Activated naive CD4-positive, alpha-beta T cell treated with anti-CD3 and anti-CD28 coated beads for 36 hours (primary cell): Measurements from ENCODE around the gene FOXN1. TPM values are rescaled to one million over a fixed set of nuclear protein-coding genes. Genes with fewer than 3 reads are reported as not detected.

ENCODE experiments used
- CTCF ChIA-PET: fragments of 350-600 bp; sonication (Branson Sonifier 250); formaldehyde crosslinking; loops from one replicate; lab custom pipeline; 2021; ENCODE audit warnings: antibody characterized with exemption; lab: Charles Lee
- DNase-seq: peaks from one replicate; pipeline ENCODE4 v3.0.0-alpha.2; 2020
- H3K27ac Mint-ChIP-seq: one replicate; pipeline ENCODE4 v1.8.0; 2021; ENCODE audit warnings: mild to moderate bottlenecking, mixed read lengths
- H3K27me3 Mint-ChIP-seq: one replicate; pipeline ENCODE4 v1.8.0; 2021; ENCODE audit warnings: low read depth, mixed read lengths
- H3K36me3 Mint-ChIP-seq: one replicate; pipeline ENCODE4 v1.8.0; 2021; ENCODE audit warnings: low read depth, mixed read lengths
- H3K4me1 Mint-ChIP-seq: one replicate; pipeline ENCODE4 v1.8.0; 2021; ENCODE audit warnings: low read depth, mixed read lengths
- H3K4me3 Mint-ChIP-seq: one replicate; pipeline ENCODE4 v1.8.0; 2021; ENCODE audit warnings: mild to moderate bottlenecking, moderate library complexity, mixed read lengths
- H3K9me3 Mint-ChIP-seq: one replicate; pipeline ENCODE4 v1.8.0; 2021; ENCODE audit warnings: mixed read lengths
- intact Hi-C: fragments of 100-400 bp; cut with micrococcal nuclease; formaldehyde crosslinking; loops from one replicate; pipeline ENCODE4 v1.15.1; 2023
- total RNA-seq, 2 experiments: library from RNA; stranded (reverse); gene quantifications; one replicate each; pipeline ENCODE4 v1.2.3, GENCODE V29; 2021

Gene FOXN1
- total RNA-seq, 2 experiments from 2014 or later: not detected

DNA sequence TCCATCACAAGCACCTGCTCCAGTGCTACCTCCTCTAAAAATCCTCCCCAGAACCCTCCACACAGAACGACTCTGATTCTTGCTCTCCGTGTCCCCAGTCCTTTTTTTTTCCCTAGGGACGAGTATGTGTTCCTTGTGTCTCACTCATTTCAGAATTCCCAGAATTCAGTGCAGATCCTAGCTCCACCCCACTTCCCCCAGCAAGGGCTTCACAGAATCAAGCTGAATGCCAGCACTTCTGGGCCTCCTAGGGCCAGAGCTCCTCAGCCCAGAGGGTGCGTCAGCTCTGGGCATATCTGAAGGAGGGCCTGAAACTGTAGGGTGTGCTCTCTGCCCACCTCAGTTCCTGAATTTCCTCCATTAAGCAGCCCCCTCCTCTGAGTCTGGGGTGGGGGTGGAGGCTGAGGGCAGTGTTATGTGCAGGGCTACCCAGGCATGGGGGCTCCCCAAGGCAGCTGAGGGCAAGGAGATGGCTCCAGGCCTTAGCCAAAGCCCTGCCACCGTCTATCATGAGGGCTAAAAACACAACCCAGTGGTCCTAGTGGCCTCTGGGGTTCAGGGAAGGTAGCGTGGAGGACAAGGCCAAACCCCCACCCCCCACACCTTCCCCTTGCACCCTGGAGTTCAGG, 39.8 kb downstream of the FOXN1 start:
- Mint-ChIP-seq H3K36me3 (no peaks in the 10 kb centered on the region), H3K4me1 (peaks cover 34% of the 10 kb centered on the region), H3K27ac (no peak overlapping the region), H3K4me3 (no peak overlapping the region), H3K27me3 (no peaks in the 10 kb centered on the region), H3K9me3 (no peaks in the 10 kb centered on the region)
- intact Hi-C loops: loop anchor here (5.0 to 10.0 kb wide), 2 partner anchors 174 to 291 kb away; partner anchors contain the start of genes SARM1 and VTN
- DNase-seq: no peak
- CTCF ChIA-PET: interaction anchor here (1.3 to 6.7 kb wide), 2 partner anchors 9 to 52 kb away, joined by 7 to 51 read pairs; no protein-coding TSS in a partner anchor

- H3K27me3 Mint-ChIP-seq: no peaks in the 10 kb centered on the region
- intact Hi-C loops: loop anchor here (5.0 to 10.0 kb wide), 2 partner anchors 175 to 292 kb away; partner anchors contain the start of genes SARM1 and VTN
- no peak overlapping the region for H3K4me3 Mint-ChIP-seq
- CTCF ChIA-PET: interaction anchor here (0.7 to 6.7 kb wide), 10 partner anchors 10 to 53 kb away, joined by 3 to 51 read pairs (median 4); partner anchors contain the start of genes ALDOC and PIGS
- H3K36me3 Mint-ChIP-seq: no peaks in the 10 kb centered on the region
- DNase-seq: no peak
- H3K27ac Mint-ChIP-seq: peak overlapping the region; percentile 59
- H3K4me1 Mint-ChIP-seq: peaks cover 42% of the 10 kb centered on the region
- no peaks in the 10 kb centered on the region for H3K9me3 Mint-ChIP-seq
Observed at GRCh38 chr17:28547096-28547622, 41.0 kb downstream of the FOXN1 start.

- CTCF ChIA-PET: interaction anchor here (0.6 to 6.7 kb wide), 16 partner anchors 9 to 190 kb away, joined by 3 to 51 read pairs (median 4); partner anchors contain the start of genes ALDOC, PIGS and POLDIP2
- peaks cover 2% of the 10 kb centered on the region for H3K36me3 Mint-ChIP-seq
- peak overlapping the region; percentile 86 for H3K27ac Mint-ChIP-seq
- peak; percentile 84 for DNase-seq
- intact Hi-C loops: loop anchor here (1.0 to 10.0 kb wide), 4 partner anchors 53 to 293 kb away; partner anchors contain the start of genes SARM1 and VTN
- no peaks in the 10 kb centered on the region for H3K9me3 Mint-ChIP-seq
- no peaks in the 10 kb centered on the region for H3K27me3 Mint-ChIP-seq
- H3K4me3 Mint-ChIP-seq: no peak overlapping the region
- H3K4me1 Mint-ChIP-seq: peaks cover 44% of the 10 kb centered on the region
Observed at GRCh38 chr17:28547623-28548416, 41.7 kb downstream of the FOXN1 start.

- no peaks in the 10 kb centered on the region for H3K9me3 Mint-ChIP-seq
- intact Hi-C loops: loop anchor here (1.0 to 10.0 kb wide), 8 partner anchors 23 to 294 kb away; partner anchors contain the start of genes BLTP2, IFT20, PIGS and SARM1
- DNase-seq: no peak
- no peaks in the 10 kb centered on the region for H3K27me3 Mint-ChIP-seq
- peaks cover 46% of the 10 kb centered on the region for H3K4me1 Mint-ChIP-seq
- H3K4me3 Mint-ChIP-seq: no peak overlapping the region
- H3K27ac Mint-ChIP-seq: peak overlapping the region; percentile 94
- peaks cover 4% of the 10 kb centered on the region for H3K36me3 Mint-ChIP-seq
- CTCF ChIA-PET: interaction anchor here (0.6 to 6.7 kb wide), 15 partner anchors 10 to 213 kb away, joined by 3 to 51 read pairs (median 4); partner anchors contain the start of genes ALDOC, IFT20, PIGS and POLDIP2
Observed at GRCh38 chr17:28548417-28549130, 42.4 kb downstream of the FOXN1 start.

DNA sequence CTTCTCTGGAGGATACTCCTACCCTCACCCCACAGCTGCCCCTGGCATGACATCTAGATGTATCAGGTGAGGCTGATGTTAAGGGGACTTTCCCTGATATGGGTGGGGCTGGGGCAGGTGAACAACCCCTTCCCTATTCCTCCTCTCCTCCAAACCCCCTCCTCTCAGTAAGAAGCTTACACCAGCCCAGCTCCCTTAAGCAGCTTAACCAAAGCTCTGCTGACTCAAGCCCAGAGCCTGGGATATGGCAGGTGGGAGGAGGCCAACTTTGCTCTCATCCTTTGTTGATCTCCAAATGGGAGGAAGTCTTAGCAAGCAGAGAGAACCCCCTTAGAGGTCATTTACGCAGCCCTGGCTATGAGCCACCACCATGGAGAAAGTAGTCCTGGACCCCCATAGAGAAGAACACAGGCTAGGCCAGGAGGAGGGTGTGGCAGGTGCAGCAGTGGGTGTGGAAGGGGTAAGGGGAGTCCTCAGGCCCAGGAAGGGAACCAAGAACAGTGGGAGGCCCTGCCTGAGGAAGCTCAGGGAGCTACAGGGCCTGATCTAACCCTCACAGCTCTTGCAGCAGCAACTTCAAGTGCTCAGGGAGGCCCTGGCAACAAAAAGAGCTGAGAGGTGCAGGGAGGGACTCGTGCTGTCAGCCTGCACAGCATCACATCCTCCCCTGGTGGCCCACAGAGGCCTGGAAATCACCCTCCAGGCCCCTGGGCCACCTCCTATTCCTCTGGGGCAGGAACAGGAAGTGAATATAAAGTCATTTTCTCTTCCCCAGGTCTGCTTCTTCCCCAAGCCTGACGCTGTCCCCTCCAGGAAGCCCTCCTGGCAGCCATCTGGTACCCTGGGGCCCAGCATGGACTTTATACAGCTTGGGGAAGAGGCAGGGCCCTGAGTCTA, 43.3 kb downstream of the FOXN1 start:
- H3K4me1 Mint-ChIP-seq: peaks cover 46% of the 10 kb centered on the region
- peak; percentile 90 for DNase-seq
- peak overlapping the region; percentile 54 for H3K4me3 Mint-ChIP-seq
- no peaks in the 10 kb centered on the region for H3K27me3 Mint-ChIP-seq
- peaks cover 11% of the 10 kb centered on the region for H3K36me3 Mint-ChIP-seq
- intact Hi-C loops: loop anchor here (1.0 to 10.0 kb wide), 9 partner anchors 22 to 295 kb away; partner anchors contain the start of genes BLTP2, IFT20, PIGS and POLDIP2
- CTCF ChIA-PET: interaction anchor here (1.0 to 6.7 kb wide), 11 partner anchors 10 to 214 kb away, joined by 3 to 51 read pairs (median 5); partner anchors contain the start of genes ALDOC, IFT20, PIGS and POLDIP2
- H3K27ac Mint-ChIP-seq: peak overlapping the region; percentile 94
- no peaks in the 10 kb centered on the region for H3K9me3 Mint-ChIP-seq

GRCh38 chr17:28550858-28551257, 44.7 kb downstream of the FOXN1 start:
- no peaks in the 10 kb centered on the region for H3K27me3 Mint-ChIP-seq
- H3K36me3 Mint-ChIP-seq: peaks cover 15% of the 10 kb centered on the region
- no peak for DNase-seq
- intact Hi-C loops: loop anchor here (5.0 kb wide), 2 partner anchors 194 to 234 kb away; partner anchors contain the start of genes POLDIP2 and TMEM97
- H3K4me1 Mint-ChIP-seq: peaks cover 46% of the 10 kb centered on the region
- no peaks in the 10 kb centered on the region for H3K9me3 Mint-ChIP-seq
- peak overlapping the region; percentile 90 for H3K4me3 Mint-ChIP-seq
- peak overlapping the region; percentile 94 for H3K27ac Mint-ChIP-seq
- CTCF ChIA-PET: interaction anchor here (0.6 to 6.7 kb wide), 5 partner anchors 20 to 135 kb away, joined by 3 to 51 read pairs (median 3); no protein-coding TSS in a partner anchor

DNA sequence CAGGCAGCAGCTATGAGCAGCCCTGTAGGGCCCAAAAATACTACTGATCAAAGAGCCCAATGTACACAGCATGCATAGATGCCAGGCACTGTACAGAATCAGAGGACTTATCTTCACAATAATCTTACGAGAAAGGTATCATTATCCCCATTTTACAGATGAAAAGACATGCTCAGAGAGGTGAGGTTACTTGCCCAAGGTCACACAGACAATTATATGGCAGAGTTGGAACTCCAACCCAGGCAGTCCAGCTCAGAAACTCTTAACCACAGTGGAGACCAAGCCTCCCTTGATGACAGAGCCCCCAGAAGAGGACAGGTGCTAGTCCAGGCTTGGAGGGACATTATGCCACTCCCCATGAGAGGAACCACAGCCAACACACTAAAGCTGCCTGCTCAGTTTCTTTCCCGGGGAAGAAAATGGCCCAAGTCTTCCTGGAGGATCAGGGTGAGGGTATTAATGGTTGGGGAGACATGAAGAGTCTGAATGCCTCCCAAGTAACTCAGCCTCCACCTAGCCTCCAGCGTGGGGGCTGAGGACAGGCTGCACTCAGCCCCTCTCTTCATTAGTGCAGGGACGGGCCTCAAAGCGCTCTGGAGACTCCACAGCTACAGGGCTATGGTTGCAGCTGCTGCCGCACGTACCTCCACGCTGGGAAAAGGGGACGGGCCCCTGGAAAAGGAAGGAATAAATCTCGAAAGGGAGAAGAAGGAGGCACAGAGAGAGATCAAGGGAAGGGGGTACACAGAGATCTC, 45.5 kb downstream of the FOXN1 start:
- peak overlapping the region; percentile 90 for H3K4me3 Mint-ChIP-seq
- peak overlapping the region; percentile 38 for H3K27ac Mint-ChIP-seq
- no peaks in the 10 kb centered on the region for H3K9me3 Mint-ChIP-seq
- peaks cover 22% of the 10 kb centered on the region for H3K36me3 Mint-ChIP-seq
- DNase-seq: no peak
- H3K4me1 Mint-ChIP-seq: peaks cover 46% of the 10 kb centered on the region
- CTCF ChIA-PET: interaction anchor here (0.8 to 6.7 kb wide), 4 partner anchors 19 to 135 kb away, joined by 3 to 51 read pairs (median 6); no protein-coding TSS in a partner anchor
- intact Hi-C loops: loop anchor here (1.0 to 5.0 kb wide), 3 partner anchors 26 to 234 kb away; partner anchors contain the start of genes POLDIP2 and TMEM97
- H3K27me3 Mint-ChIP-seq: no peaks in the 10 kb centered on the region

DNA sequence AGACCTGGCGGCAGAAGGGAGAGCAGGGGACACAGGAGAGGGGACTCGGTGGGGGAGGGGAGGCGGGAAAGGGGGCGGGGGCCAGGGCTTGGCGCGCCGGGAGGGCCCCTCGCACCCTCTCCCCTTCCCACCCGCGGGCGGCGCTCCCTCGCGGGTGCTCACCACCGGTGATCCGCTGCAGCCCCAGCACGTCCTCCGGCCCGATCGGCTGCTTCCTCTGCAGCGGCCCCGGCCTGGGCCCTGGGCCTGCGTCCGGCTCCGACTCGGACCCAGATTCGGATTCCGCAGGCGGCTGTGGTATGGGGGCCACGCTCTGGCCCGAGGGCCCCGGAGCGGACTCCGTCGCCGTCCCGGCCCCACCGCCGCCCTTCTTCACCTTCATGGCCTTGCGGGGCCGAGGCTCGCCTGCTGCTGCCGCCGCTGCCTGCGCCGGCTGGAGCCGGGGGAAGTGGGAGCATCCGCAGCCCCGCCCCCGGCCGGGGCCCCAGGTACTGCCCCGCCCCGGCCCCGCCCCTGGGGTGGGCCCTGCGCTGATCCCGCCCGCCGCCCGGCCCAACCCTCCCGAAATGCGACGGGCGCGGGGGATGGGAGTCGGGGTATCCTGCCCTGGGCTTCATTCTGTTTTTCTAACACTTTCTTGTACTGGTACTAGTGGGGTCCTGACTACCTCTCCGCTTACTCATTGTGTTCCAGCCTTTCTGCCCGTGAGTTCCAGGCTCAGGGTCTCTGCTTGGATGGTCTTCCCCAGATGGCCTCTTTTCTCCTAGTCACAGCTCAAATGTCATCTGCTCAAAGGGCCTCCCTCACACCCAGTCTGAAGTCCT, 46.2 kb downstream of the FOXN1 start, which contains the start of gene UNC119:
Gene UNC119, minus strand, starts transcription at position 449 of the 824 bp plus-strand sequence. Its CDS starts 67 bp downstream, at position 382.
- H3K36me3 Mint-ChIP-seq: peaks cover 22% of the 10 kb centered on the region
- peak within 1 kb of the TSS; percentile 52 for H3K27ac Mint-ChIP-seq
- intact Hi-C loops: loop anchor here (1.0 to 5.0 kb wide), 3 partner anchors 25 to 235 kb away; partner anchors contain the start of genes POLDIP2 and TMEM97
- peak within 1 kb of the TSS; percentile 90 for H3K4me3 Mint-ChIP-seq
- H3K27me3 Mint-ChIP-seq: no peaks in the 10 kb centered on the region
- DNase-seq: peak; percentile 83
- H3K4me1 Mint-ChIP-seq: peaks cover 45% of the 10 kb centered on the region
- CTCF ChIA-PET: interaction anchor here (0.5 to 6.7 kb wide), 4 partner anchors 10 to 58 kb away, joined by 3 to 51 read pairs (median 4); no protein-coding TSS in a partner anchor
- no peaks in the 10 kb centered on the region for H3K9me3 Mint-ChIP-seq

GRCh38 chr17:28553000-28553505, 46.9 kb downstream of the FOXN1 start:
- H3K4me1 Mint-ChIP-seq: peaks cover 40% of the 10 kb centered on the region
- H3K4me3 Mint-ChIP-seq: peak overlapping the region; percentile 90
- peaks cover 22% of the 10 kb centered on the region for H3K36me3 Mint-ChIP-seq
- H3K9me3 Mint-ChIP-seq: no peaks in the 10 kb centered on the region
- no peaks in the 10 kb centered on the region for H3K27me3 Mint-ChIP-seq
- intact Hi-C loops: loop anchor here (1.0 to 5.0 kb wide), 3 partner anchors 24 to 236 kb away; partner anchors contain the start of genes POLDIP2 and TMEM97
- DNase-seq: no peak
- CTCF ChIA-PET: interaction anchor here (0.5 to 0.7 kb wide), 2 partner anchors 10 to 18 kb away, joined by 3 to 4 read pairs; no protein-coding TSS in a partner anchor
- peak overlapping the region; percentile 52 for H3K27ac Mint-ChIP-seq
